ENCODE data around the gene TCAP.
A peak's percentile ranks its signal among the peaks of the same experiment; 100 is the strongest.

The TCAP gene

DNA sequence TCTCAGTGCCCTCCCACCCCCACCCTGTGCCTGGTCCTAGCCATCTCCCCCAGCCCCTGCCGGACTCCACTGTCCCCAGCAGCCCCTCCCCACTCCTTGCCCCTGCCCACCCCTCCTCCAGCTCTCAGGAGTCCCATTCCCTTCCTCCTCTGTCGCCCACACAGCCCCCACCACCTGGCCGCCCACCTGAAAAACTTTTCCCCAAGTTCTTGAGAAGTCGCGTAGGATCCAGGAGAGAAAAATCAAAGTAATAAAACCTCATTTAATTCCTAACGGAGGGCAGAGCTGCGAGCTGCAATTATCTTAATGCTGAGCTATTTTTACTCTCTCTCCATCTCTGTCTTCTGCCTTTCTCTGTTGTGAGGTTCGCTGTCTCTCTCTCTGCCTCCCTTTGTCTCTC, 40.8 kb upstream of the TCAP start:
- TF ChIP-seq, protein P1, sequence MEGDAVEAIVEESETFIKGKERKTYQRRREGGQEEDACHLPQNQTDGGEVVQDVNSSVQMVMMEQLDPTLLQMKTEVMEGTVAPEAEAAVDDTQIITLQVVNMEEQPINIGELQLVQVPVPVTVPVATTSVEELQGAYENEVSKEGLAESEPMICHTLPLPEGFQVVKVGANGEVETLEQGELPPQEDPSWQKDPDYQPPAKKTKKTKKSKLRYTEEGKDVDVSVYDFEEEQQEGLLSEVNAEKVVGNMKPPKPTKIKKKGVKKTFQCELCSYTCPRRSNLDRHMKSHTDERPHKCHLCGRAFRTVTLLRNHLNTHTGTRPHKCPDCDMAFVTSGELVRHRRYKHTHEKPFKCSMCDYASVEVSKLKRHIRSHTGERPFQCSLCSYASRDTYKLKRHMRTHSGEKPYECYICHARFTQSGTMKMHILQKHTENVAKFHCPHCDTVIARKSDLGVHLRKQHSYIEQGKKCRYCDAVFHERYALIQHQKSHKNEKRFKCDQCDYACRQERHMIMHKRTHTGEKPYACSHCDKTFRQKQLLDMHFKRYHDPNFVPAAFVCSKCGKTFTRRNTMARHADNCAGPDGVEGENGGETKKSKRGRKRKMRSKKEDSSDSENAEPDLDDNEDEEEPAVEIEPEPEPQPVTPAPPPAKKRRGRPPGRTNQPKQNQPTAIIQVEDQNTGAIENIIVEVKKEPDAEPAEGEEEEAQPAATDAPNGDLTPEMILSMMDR (IDR thresholded peaks at IDR 0.05; ENCODE audit: unreplicated experiment in 3 of 3): no peak
- H3K36me3 Mint-ChIP-seq (ENCODE audit: low read depth): no peaks in the 10 kb centered on the region
- peaks cover 79% of the 10 kb centered on the region for H3K27me3 Mint-ChIP-seq (ENCODE audit: low read depth)
- H3K27ac Mint-ChIP-seq: peak overlapping the region in 1 of 3 experiments; percentile 5
- peaks cover 30% of the 10 kb centered on the region for H3K4me1 Mint-ChIP-seq
- H3K4me3 Mint-ChIP-seq: peak overlapping the region in 1 of 3 experiments; percentile 12
- no peaks in the 10 kb centered on the region for H3K9me3 Mint-ChIP-seq

DNA sequence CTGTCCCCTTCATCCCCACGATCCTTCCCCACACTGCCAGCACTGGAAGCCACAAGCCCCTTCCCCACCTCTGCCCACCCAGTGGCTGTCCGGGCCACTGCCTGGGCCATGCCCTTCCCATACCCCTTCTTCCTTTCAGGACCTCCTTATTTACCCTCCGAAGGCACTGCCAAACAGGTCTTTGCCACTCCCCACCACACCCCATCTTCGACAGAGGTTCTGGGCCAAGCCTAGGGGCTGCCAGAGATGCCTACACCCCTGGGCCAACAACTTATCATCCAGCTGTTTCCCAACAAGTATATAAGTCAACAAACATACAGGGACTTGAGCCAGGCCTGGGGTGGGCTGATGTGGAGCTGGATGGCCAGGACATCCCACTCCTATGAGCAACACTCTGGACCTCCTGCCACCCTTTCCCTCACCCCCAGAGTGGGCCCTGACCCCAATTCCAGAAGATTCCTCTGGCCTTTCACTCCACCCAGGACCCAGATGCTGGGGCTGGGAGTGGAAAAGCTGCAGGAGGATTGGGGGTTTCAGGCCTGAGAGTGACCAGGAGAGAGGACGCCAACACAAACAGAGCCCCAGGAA, 39.9 kb upstream of the TCAP start:
- Mint-ChIP-seq H3K27me3 (ENCODE audit: low read depth) (peaks cover 74% of the 10 kb centered on the region), H3K36me3 (ENCODE audit: low read depth) (no peaks in the 10 kb centered on the region), H3K4me3 (peak overlapping the region; percentile 80 to 83 (median 81)), H3K27ac (peak overlapping the region in 2 of 3 experiments; percentile 4 to 43), H3K4me1 (peaks cover 30% of the 10 kb centered on the region), H3K9me3 (no peaks in the 10 kb centered on the region)
- TF ChIP-seq, protein P1 (IDR thresholded peaks at IDR 0.05; ENCODE audit: unreplicated experiment in 3 of 3): no peak

- H3K27ac Mint-ChIP-seq: peak within 1 kb of the TSS in 2 of 3 experiments; percentile 4 to 37
- TF ChIP-seq, protein P1 (IDR thresholded peaks at IDR 0.05; ENCODE audit: unreplicated experiment in 3 of 3): no peak
- no peaks in the 10 kb centered on the region for H3K36me3 Mint-ChIP-seq (ENCODE audit: low read depth)
- H3K9me3 Mint-ChIP-seq: no peaks in the 10 kb centered on the region
- H3K4me3 Mint-ChIP-seq: peak within 1 kb of the TSS; percentile 80 to 83 (median 81)
- peaks cover 77% of the 10 kb centered on the region for H3K27me3 Mint-ChIP-seq (ENCODE audit: low read depth)
- H3K4me1 Mint-ChIP-seq: peaks cover 35% of the 10 kb centered on the region
These were observed 38.7 kb upstream of the TCAP start, which contains the start of gene PPP1R1B for GRCh38 chr17:39626171-39627046. PPP1R1B (plus strand) TSS chr17:39626952; CDS start chr17:39627393, 441 bp downstream.

DNA sequence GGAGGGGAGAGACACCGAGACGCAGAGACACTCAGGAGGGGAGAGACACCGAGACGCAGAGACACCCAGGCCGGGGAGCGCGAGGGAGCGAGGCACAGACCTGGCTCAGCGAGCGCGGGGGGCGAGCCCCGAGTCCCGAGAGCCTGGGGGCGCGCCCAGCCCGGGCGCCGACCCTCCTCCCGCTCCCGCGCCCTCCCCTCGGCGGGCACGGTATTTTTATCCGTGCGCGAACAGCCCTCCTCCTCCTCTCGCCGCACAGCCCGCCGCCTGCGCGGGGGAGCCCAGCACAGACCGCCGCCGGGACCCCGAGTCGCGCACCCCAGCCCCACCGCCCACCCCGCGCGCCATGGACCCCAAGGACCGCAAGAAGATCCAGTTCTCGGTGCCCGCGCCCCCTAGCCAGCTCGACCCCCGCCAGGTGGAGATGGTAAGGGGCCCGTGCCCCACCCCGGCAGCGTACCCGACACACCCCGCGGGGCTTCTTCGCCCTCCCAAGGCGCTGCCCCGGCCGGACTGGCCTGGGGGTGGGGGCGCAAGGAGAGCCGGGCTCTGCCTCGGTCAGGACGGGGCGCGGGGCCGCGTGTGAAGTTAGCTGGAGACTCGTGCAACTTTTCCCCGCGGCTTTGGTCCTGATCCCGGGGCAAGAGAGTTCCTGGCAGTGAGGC, 38.0 kb upstream of the TCAP start:
- Mint-ChIP-seq H3K27ac (no peak overlapping the region), H3K27me3 (ENCODE audit: low read depth) (peaks cover 77% of the 10 kb centered on the region), H3K9me3 (no peaks in the 10 kb centered on the region), H3K4me1 (peaks cover 29% of the 10 kb centered on the region), H3K4me3 (peak overlapping the region; percentile 80 to 83 (median 81)), H3K36me3 (ENCODE audit: low read depth) (no peaks in the 10 kb centered on the region)
- TF ChIP-seq, protein P1 (IDR thresholded peaks at IDR 0.05; ENCODE audit: unreplicated experiment in 3 of 3): no peak

DNA sequence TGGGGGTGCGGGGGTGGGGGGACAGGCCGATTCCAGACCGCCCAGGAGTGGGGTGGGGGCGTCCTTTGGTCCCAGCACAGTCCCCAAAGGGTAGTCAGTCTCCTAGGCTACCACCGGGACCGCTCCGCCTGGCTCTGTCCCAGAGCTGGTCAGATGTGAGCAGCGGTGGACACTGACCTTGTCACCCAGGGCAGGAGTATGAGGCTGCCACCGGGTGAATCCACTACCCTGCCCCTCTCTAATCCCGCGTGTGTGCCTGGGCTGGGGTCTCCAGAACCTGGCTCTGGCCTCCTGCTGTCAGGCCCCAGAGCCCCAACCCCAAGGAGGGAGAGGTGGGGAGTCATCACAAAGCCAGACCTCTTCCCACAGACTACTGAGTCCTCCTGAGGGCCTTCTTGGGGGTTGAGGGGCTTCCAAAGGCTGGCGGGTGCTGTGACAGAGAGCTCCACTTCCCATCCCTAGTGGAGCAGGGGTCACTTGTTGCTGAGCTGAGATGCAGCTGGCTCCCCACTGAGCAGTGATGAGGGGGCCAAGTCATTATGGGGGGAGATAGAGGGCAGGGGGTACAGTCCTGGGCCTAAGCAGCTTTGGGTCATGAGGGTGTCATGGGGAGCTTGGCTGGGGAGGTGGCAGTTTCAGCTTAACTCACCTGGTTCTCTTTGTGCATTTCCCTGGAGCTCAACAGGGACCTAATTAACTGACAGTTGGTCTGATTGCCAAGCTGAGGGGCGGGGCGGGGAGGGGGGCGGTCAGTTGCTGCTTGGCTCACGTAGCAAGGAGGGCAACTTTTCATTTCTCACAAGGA, 37.2 kb upstream of the TCAP start:
- no peaks in the 10 kb centered on the region for H3K36me3 Mint-ChIP-seq (ENCODE audit: low read depth)
- H3K27me3 Mint-ChIP-seq (ENCODE audit: low read depth): peaks cover 78% of the 10 kb centered on the region
- peaks cover 27% of the 10 kb centered on the region for H3K4me1 Mint-ChIP-seq
- TF ChIP-seq, protein P1 (IDR thresholded peaks at IDR 0.05; ENCODE audit: unreplicated experiment in 3 of 3): no peak
- peak overlapping the region; percentile 67 to 71 (median 70) for H3K4me3 Mint-ChIP-seq
- H3K9me3 Mint-ChIP-seq: no peaks in the 10 kb centered on the region
- no peak overlapping the region for H3K27ac Mint-ChIP-seq

Measured in nephron (organoid).